Liver (tissue), 3 donors: ENCODE measurements around the gene SPTB.

Experiments used
- JUND ChIP-seq, 2 donors: IDR thresholded peaks; 2 replicates each; pipeline ENCODE4 v1.6.1; 2016; ENCODE audit warnings: antibody characterized with exemption in 2 of 2
- MAX ChIP-seq: IDR thresholded peaks from 2 replicates; pipeline ENCODE4 v1.6.1; 2016; ENCODE audit warnings: antibody characterized with exemption
- RAD21 ChIP-seq, 2 donors: IDR thresholded peaks; 2 replicates each; pipeline ENCODE4 v1.6.1; 2016; ENCODE audit warnings: antibody characterized with exemption in 2 of 2, mild to moderate bottlenecking in 2 of 2
- RXRA ChIP-seq, 2 donors: IDR thresholded peaks; 2 replicates each; pipeline ENCODE4 v1.6.1; 2017 to 2018; ENCODE audit warnings: antibody characterized with exemption in 2 of 2, mild to moderate bottlenecking in 1 of 2
- TF ChIP-seq, protein P1 (sequence below): fragments of 150-350 bp; IDR thresholded peaks from 2 replicates; pipeline ENCODE4 v1.5.1; 2017; ENCODE audit warnings: improper control_type of control experiment, low read depth, low read length; ENCODE audit not compliant: missing input control
- TF ChIP-seq, protein P2 (sequence below): IDR thresholded peaks from 2 replicates; pipeline ENCODE4 v1.6.1; 2016; ENCODE audit warnings: antibody characterized with exemption
- TF ChIP-seq, protein P3 (sequence below): IDR thresholded peaks from 2 replicates; pipeline ENCODE4 v1.6.1; 2016; ENCODE audit warnings: antibody characterized with exemption, mild to moderate bottlenecking
- donor health status: healthy.
- donor health status: healthy.

DNA sequence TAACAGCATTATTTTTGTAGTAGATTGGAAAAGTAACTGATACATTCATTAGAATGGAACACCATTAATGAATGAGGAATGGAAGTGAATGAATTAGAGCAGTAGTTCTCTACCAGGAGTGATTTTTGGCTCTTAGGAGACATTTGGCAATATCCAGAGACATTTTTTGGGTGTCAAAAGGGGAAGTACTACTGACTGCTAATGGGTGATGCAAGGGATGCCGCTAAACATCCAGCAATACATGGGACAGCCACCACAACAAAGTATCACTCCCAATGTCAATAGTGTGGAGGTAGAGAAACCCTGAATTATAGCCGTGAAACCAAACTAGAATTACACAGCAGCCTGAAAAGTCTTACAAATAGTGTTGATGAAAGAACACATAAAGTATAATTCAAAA is 36.1 kb upstream of the SPTB start:
- no peak for TF ChIP-seq MAX
- TF ChIP-seq JUND (IDR thresholded peaks at IDR 0.05) = no peak
- TF ChIP-seq, protein P1, sequence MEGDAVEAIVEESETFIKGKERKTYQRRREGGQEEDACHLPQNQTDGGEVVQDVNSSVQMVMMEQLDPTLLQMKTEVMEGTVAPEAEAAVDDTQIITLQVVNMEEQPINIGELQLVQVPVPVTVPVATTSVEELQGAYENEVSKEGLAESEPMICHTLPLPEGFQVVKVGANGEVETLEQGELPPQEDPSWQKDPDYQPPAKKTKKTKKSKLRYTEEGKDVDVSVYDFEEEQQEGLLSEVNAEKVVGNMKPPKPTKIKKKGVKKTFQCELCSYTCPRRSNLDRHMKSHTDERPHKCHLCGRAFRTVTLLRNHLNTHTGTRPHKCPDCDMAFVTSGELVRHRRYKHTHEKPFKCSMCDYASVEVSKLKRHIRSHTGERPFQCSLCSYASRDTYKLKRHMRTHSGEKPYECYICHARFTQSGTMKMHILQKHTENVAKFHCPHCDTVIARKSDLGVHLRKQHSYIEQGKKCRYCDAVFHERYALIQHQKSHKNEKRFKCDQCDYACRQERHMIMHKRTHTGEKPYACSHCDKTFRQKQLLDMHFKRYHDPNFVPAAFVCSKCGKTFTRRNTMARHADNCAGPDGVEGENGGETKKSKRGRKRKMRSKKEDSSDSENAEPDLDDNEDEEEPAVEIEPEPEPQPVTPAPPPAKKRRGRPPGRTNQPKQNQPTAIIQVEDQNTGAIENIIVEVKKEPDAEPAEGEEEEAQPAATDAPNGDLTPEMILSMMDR = no peak
- TF ChIP-seq RXRA (IDR thresholded peaks at IDR 0.05) = no peak
- no peak for TF ChIP-seq RAD21 (IDR thresholded peaks at IDR 0.05)
- TF ChIP-seq, protein P2, sequence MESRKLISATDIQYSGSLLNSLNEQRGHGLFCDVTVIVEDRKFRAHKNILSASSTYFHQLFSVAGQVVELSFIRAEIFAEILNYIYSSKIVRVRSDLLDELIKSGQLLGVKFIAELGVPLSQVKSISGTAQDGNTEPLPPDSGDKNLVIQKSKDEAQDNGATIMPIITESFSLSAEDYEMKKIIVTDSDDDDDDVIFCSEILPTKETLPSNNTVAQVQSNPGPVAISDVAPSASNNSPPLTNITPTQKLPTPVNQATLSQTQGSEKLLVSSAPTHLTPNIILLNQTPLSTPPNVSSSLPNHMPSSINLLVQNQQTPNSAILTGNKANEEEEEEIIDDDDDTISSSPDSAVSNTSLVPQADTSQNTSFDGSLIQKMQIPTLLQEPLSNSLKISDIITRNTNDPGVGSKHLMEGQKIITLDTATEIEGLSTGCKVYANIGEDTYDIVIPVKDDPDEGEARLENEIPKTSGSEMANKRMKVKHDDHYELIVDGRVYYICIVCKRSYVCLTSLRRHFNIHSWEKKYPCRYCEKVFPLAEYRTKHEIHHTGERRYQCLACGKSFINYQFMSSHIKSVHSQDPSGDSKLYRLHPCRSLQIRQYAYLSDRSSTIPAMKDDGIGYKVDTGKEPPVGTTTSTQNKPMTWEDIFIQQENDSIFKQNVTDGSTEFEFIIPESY = no peak
- TF ChIP-seq, protein P3, sequence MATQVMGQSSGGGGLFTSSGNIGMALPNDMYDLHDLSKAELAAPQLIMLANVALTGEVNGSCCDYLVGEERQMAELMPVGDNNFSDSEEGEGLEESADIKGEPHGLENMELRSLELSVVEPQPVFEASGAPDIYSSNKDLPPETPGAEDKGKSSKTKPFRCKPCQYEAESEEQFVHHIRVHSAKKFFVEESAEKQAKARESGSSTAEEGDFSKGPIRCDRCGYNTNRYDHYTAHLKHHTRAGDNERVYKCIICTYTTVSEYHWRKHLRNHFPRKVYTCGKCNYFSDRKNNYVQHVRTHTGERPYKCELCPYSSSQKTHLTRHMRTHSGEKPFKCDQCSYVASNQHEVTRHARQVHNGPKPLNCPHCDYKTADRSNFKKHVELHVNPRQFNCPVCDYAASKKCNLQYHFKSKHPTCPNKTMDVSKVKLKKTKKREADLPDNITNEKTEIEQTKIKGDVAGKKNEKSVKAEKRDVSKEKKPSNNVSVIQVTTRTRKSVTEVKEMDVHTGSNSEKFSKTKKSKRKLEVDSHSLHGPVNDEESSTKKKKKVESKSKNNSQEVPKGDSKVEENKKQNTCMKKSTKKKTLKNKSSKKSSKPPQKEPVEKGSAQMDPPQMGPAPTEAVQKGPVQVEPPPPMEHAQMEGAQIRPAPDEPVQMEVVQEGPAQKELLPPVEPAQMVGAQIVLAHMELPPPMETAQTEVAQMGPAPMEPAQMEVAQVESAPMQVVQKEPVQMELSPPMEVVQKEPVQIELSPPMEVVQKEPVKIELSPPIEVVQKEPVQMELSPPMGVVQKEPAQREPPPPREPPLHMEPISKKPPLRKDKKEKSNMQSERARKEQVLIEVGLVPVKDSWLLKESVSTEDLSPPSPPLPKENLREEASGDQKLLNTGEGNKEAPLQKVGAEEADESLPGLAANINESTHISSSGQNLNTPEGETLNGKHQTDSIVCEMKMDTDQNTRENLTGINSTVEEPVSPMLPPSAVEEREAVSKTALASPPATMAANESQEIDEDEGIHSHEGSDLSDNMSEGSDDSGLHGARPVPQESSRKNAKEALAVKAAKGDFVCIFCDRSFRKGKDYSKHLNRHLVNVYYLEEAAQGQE = no peak
